HT1080 (cell line): Measurements from ENCODE around the gene HMGCL. TPM values are rescaled to one million over a fixed set of nuclear protein-coding genes. Genes with fewer than 3 reads are reported as not detected.
"Not testable (repeated sequence)": the region's sequence is repeated elsewhere in the genome, so short reads cannot be mapped to it uniquely, and the experiment has no call there.

Source experiments
- DNase-seq: peaks from one replicate; pipeline ENCODE4 v3.0.0-alpha.2; 2015; ENCODE audit warnings: low read depth
- polyA plus RNA-seq, 2 experiments: library from polyadenylated mRNA; depleted of rRNA; stranded (reverse); fragments of >200 nt; gene quantifications; 2 replicates each; pipeline ENCODE4 v1.2.3, GENCODE V29; 2015
- total RNA-seq: library from RNA; depleted of rRNA; stranded (reverse); fragments of >200 nt; shearing (Covaris generic); gene quantifications from 2 replicates; pipeline ENCODE4 v1.2.3, GENCODE V29; 2014; rRNA removed

The HMGCL gene
- total RNA-seq = 9.0 and 9.9 TPM in 2 replicates
- 20.3 and 24.0 TPM in 2 replicates for polyA plus RNA-seq (2015; cell fraction: cytosol; rRNA removed)
- 27.7 and 28.4 TPM in 2 replicates for polyA plus RNA-seq (2015; cell fraction: nucleus; rRNA removed)

- DNase-seq = peak; percentile 78
Observed at GRCh38 chr1:23825076-23825761, at the start of gene HMGCL. Gene HMGCL (minus strand): TSS chr1:23825429. CDS start chr1:23825415, 14 bp downstream.

- no peak for DNase-seq
Observed at GRCh38 chr1:23872421-23872820, 47.2 kb upstream of the HMGCL start.

- DNase-seq = no peak
Observed at GRCh38 chr1:23869051-23869450, 43.8 kb upstream of the HMGCL start.

- DNase-seq = no peak
Observed at GRCh38 chr1:23868557-23869016, 43.4 kb upstream of the HMGCL start.

DNA sequence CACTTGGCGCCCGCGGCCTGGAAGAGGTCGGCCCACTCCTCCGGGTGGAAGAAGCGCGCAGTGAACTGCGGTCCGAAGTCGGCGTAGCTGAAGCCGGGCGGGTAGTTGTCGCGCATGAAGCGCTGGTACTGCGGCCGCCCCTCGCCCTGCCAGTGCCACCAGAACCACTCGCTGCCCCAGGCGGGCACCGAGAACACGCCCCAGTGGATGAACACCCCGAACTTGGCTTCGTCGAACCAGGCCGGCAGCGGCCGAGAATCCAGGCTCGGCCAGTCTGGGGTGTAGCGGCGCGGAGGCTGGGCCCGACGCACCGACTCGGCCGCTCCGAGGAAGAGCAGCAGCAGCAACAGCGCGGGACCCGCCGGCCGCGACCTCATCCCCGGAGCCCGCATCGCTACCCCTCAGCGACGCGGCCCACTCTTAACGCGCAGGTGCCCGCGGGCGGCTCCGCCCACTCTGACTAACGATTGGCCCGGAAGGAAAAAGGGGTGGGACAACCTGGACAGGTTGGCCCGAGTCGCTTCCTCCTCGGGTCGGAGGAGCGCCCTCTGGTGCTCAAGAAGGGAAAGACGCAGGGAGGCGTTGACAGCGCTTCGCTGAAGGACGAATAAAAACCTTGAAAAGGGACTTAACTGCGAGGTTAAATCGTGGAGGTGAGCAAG, 42.8 kb upstream of the HMGCL start, which contains the start of gene FUCA1:
FUCA1 (minus strand) TSS at position 396 of the 662 bp plus-strand sequence; CDS start at position 392, 4 bp downstream.
- peak; percentile 61 for DNase-seq

GRCh38 chr1:23867542-23867894, 42.3 kb upstream of the HMGCL start:
- DNase-seq = no peak

- peak; percentile 84 for DNase-seq
Observed at GRCh38 chr1:23865543-23865930, 40.3 kb upstream of the HMGCL start.

DNA sequence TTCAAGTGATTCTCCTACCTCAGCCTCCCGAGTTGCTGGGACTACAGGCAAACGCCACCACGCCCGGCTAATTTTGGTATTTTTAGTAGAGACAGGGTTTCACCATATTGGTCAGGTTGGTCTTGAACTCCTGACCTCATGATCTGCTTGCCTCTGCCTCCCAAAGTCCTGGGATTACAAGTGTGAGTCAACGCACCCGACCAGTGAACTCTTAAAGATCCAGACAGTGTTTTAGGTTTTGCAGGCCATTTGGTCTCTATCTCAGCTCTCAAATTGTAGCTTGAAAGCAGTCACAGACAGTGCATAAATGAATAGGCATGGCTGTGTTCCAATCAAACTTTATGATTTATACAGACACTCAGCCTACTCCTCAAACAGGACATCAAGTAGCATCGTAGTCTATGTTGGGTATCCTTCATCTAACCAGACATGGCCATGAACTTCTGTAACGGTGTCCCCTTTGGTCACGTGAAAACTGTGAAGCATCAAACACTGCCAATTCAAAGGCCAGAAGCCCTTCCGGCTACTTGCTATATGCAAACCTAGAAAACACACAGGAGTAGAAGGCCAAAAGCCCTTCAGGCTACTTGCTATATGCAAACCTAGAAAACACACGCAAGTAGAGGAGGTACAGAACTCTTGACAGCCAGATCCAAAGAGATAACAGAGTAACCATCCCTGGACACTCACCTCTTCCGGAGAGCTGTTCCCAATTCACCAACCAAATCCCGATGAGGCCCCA, 39.7 kb upstream of the HMGCL start:
- no peak for DNase-seq

DNA sequence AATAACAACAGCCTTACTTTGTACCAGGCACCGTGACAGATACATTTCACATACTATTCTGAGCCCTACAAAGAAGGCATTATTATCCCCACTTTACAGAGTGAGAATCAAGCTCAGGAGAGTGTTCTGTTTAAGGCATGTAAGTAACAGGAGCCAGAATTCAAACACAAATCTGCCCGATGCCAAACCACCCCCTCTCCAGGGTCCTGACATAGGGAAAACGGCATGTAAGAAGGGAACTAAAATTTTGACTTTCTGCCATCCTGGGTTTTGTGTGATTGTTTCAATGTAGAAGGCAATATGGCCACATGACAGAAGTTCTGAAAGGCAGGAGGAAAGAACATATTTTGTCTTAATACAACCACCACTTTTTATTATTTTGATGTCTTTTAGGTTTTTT, 37.4 kb upstream of the HMGCL start:
- DNase-seq = no peak

- DNase-seq = peak; percentile 47
Observed at GRCh38 chr1:23854568-23854967, 29.3 kb upstream of the HMGCL start.

DNA sequence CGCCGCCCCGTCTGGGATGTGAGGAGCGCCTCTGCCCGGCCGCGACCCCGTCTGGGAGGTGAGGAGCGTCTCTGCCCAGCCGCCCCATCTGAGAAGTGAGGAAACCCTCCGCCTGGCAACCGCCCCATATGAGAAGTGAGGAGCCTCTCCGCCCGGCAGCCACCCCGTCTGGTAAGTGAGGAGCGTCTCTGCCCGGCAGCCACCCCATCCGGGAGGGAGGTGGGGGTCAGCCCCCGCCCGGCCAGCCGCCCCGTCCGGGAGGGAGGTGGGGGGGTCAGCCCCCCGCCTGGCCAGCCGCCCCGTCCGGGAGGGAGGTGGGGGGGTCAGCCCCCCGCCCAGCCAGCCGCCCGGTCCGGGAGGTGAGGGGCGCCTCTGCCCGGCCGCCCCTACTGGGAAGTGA, 27.9 kb upstream of the HMGCL start:
- not testable (repeated sequence) for DNase-seq

DNA sequence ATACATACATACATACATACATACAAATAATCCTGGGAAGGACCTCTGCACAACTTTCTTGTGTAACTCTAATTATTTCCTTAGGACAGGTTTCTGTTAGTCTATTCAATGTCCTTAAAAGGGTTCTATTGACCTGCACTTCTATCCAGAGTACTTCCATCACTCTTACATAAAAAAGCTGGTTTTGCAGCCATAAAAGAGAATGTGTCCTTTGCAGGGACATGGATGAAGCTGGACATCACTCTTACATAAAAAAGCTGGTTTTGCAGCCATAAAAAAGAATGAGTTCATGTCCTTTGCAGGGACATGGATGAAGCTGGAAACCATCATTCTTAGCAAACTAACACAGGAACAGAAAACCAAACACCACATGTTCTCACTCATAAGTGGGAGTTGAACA, 26.2 kb upstream of the HMGCL start:
- DNase-seq = not testable (repeated sequence)

- DNase-seq = no peak
Observed at GRCh38 chr1:23848673-23849616, 23.7 kb upstream of the HMGCL start.

GRCh38 chr1:23847482-23848095, 22.4 kb upstream of the HMGCL start:
- not testable (repeated sequence) for DNase-seq

- DNase-seq = no peak
Observed at GRCh38 chr1:23845163-23845562, 19.9 kb upstream of the HMGCL start.

DNA sequence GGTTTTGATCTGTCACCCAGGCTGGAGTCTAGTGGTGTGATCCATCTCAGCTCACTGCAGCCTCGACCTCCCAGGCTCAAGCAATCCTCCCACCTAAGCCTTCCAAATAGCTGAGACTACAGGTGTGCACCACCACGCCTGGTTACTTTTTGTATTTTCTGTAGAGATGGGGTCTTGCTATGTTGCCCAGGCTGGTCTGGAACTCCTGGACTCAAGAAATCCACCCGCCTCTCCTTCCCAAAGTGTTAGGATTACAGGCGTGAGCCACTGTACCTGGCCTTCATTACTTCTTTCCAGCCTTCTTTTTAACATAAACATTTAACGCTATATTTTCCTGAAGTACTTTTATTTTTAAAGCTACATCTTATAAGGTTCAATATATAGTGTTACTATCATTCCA, 18.4 kb upstream of the HMGCL start:
- no peak for DNase-seq

DNA sequence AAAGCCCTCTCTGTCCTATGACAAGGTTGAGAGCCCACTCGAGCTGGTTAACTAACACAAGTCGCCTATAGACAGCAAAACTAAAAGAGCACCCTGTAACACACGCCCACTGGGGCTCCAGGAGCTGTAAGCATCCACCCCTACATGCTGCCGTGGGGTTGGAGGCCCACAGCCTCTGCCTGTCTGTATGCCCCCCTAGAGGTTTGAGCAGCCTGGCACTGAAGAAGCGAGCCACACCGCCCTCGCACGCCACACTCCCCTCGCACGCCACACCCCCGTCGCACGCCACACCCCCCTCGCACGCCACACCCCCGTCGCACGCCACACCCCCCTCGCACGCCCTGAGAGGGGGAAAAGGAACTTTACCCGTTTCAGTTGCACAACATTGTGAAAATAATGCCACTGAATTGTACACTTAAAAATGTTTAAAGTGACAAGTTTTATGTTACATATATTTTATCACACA, 13.2 kb upstream of the HMGCL start:
- DNase-seq = peak; percentile 28

- no peak for DNase-seq
Observed at GRCh38 chr1:23837908-23838307, 12.7 kb upstream of the HMGCL start.

DNA sequence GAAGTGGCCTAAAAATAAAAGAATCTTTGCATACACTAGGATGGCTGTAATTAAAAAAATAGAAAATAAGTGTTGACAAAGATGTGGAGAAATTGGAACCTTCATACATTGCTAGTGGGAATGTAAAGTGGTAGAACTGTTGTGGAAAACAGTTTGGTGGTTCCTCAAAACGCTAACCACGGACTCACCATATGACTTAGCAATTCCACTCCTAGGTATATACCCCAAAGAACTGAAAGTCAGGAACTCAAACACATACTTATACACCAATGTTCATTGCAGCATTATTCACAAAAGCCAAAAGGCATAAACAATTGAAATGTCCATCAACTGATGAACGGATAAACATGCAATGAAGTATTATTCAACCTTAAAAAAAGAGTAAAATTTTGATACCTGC, 10.8 kb upstream of the HMGCL start:
- DNase-seq = no peak

GRCh38 chr1:23834156-23834555, 8.9 kb upstream of the HMGCL start:
- not testable (repeated sequence) for DNase-seq
